Central memory CD8-positive, alpha-beta T cell (primary cell): ENCODE data around the gene PLP2.
"Not testable (repeated sequence)": the region's sequence is repeated elsewhere in the genome, so short reads cannot be mapped to it uniquely, and the experiment has no call there.

Experiments used
- ATAC-seq: fragments of 150-1000 bp; cut with Tn5 transposase; replicated peaks from 2 replicates; pipeline ENCODE4 v1.10.0; 2022; ENCODE audit warnings: mild to moderate bottlenecking, moderate FRiP score, moderate number of reproducible peaks; ENCODE audit not compliant: poor library complexity, severe bottlenecking; ENCODE audit errors: extremely low read depth
- DNase-seq, 2 donors: peaks; one replicate each; pipeline ENCODE4 v3.0.0; 2021; ENCODE audit warnings: low spot score in 2 of 2
- H3K27ac Mint-ChIP-seq: one replicate; pipeline ENCODE4 v1.8.0; 2022; ENCODE audit warnings: low read depth, mild to moderate bottlenecking, moderate library complexity, mixed read lengths
- H3K27me3 Mint-ChIP-seq: one replicate; pipeline ENCODE4 v1.8.0; 2022; ENCODE audit warnings: mixed read lengths
- H3K36me3 Mint-ChIP-seq: one replicate; pipeline ENCODE4 v1.8.0; 2022; ENCODE audit warnings: mild to moderate bottlenecking, moderate library complexity, mixed read lengths; ENCODE audit not compliant: insufficient read depth
- H3K4me1 Mint-ChIP-seq: one replicate; pipeline ENCODE4 v1.8.0; 2022; ENCODE audit warnings: mixed read lengths
- H3K4me3 Mint-ChIP-seq: one replicate; pipeline ENCODE4 v1.8.0; 2022; ENCODE audit warnings: mild to moderate bottlenecking, moderate library complexity, mixed read lengths
- H3K9me3 Mint-ChIP-seq: one replicate; pipeline ENCODE4 v1.8.0; 2022; ENCODE audit warnings: mixed read lengths

The PLP2 gene

GRCh38 chrX:49149291-49149690 is 22.4 kb upstream of the PLP2 start:
- H3K27ac Mint-ChIP-seq, H3K4me1 Mint-ChIP-seq, H3K9me3 Mint-ChIP-seq, ATAC-seq, H3K27me3 Mint-ChIP-seq, DNase-seq, H3K36me3 Mint-ChIP-seq, H3K4me3 Mint-ChIP-seq: not testable (repeated sequence)

GRCh38 chrX:49153467-49153866 is 18.2 kb upstream of the PLP2 start:
- peaks cover 17% of the 10 kb centered on the region for H3K4me1 Mint-ChIP-seq
- H3K27ac Mint-ChIP-seq: no peak overlapping the region
- no peak for ATAC-seq
- H3K9me3 Mint-ChIP-seq: no peaks in the 10 kb centered on the region
- H3K4me3 Mint-ChIP-seq: no peak overlapping the region
- DNase-seq: no peak
- no peaks in the 10 kb centered on the region for H3K27me3 Mint-ChIP-seq
- peaks cover 8% of the 10 kb centered on the region for H3K36me3 Mint-ChIP-seq

GRCh38 chrX:49155243-49155899 is 16.3 kb upstream of the PLP2 start:
- peak overlapping the region; percentile 93 for H3K4me3 Mint-ChIP-seq
- H3K36me3 Mint-ChIP-seq: peaks cover 8% of the 10 kb centered on the region
- H3K27ac Mint-ChIP-seq: peak overlapping the region; percentile 94
- H3K4me1 Mint-ChIP-seq: peaks cover 17% of the 10 kb centered on the region
- no peaks in the 10 kb centered on the region for H3K27me3 Mint-ChIP-seq
- H3K9me3 Mint-ChIP-seq: no peaks in the 10 kb centered on the region
- ATAC-seq (peak; percentile 16), DNase-seq (no peak)

GRCh38 chrX:49155900-49156837 is 15.5 kb upstream of the PLP2 start:
- ATAC-seq (peak; percentile 93), DNase-seq (peak; percentile 70 to 78)
- no peaks in the 10 kb centered on the region for H3K9me3 Mint-ChIP-seq
- H3K27me3 Mint-ChIP-seq: no peaks in the 10 kb centered on the region
- H3K36me3 Mint-ChIP-seq: peaks cover 8% of the 10 kb centered on the region
- H3K4me3 Mint-ChIP-seq: peak overlapping the region; percentile 93
- H3K4me1 Mint-ChIP-seq: peaks cover 17% of the 10 kb centered on the region
- H3K27ac Mint-ChIP-seq: peak overlapping the region; percentile 94

DNA sequence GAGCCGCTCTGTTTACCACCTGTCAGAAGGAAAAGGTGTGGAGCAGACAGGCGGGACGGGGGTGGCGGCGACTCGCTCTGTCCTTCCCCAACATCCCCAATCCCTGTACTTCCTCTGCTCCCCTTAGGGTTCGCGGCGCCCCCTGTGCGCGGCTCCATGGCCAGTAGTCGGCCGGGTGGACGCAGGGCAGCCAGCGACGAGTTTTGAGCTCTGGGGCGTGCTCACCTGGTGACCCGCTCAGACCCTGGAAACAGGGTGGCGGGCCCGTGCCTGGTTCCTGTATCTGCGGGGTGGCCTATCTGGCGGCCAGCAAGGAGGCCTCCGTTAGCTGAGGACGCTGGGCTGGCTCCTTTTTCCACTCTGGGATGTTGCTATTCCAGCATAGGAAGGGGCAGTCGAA is 14.5 kb upstream of the PLP2 start:
- no peak for ATAC-seq
- no peak overlapping the region for H3K27ac Mint-ChIP-seq
- H3K4me1 Mint-ChIP-seq: peaks cover 17% of the 10 kb centered on the region
- no peaks in the 10 kb centered on the region for H3K27me3 Mint-ChIP-seq
- DNase-seq: no peak
- no peaks in the 10 kb centered on the region for H3K9me3 Mint-ChIP-seq
- peaks cover 8% of the 10 kb centered on the region for H3K36me3 Mint-ChIP-seq
- no peak overlapping the region for H3K4me3 Mint-ChIP-seq

DNA sequence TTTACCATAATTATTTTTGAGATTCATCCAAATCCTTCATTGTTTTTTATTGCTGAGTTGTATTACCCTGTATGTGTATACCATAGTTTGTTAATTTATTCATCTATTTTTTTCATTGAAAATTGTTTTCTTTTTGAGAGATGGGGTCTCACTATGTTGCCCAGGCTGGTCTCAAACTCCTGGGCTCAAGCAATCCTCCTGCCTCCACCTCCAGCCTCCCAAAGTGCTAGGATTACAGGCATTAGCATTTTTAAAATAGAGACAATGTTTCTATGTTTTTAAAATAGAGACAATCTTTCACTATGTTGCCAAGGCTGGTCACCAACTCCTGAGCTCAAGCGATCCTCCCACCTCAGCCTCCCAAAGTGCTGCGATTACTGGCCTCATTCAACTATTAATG is 10.8 kb upstream of the PLP2 start:
- Mint-ChIP-seq H3K9me3 (no peaks in the 10 kb centered on the region), H3K27ac (no peak overlapping the region), H3K4me1 (peaks cover 20% of the 10 kb centered on the region), H3K4me3 (no peak overlapping the region), H3K36me3 (peaks cover 9% of the 10 kb centered on the region), H3K27me3 (no peaks in the 10 kb centered on the region)
- no peak for ATAC-seq
- no peak for DNase-seq

- no peaks in the 10 kb centered on the region for H3K27me3 Mint-ChIP-seq
- H3K9me3 Mint-ChIP-seq: no peaks in the 10 kb centered on the region
- no peak overlapping the region for H3K4me3 Mint-ChIP-seq
- DNase-seq (no peak), ATAC-seq (no peak)
- H3K36me3 Mint-ChIP-seq: peaks cover 3% of the 10 kb centered on the region
- H3K4me1 Mint-ChIP-seq: peaks cover 21% of the 10 kb centered on the region
- no peak overlapping the region for H3K27ac Mint-ChIP-seq
Measured at GRCh38 chrX:49161632-49162031, 10.1 kb upstream of the PLP2 start.

GRCh38 chrX:49162620-49163019 is 9.1 kb upstream of the PLP2 start, which contains the start of gene MAGIX:
Gene MAGIX, plus strand, starts transcription at chrX:49162758. Its CDS starts 132 bp downstream, at chrX:49162890.
- no peak for ATAC-seq
- H3K9me3 Mint-ChIP-seq: no peaks in the 10 kb centered on the region
- peaks cover 29% of the 10 kb centered on the region for H3K4me1 Mint-ChIP-seq
- H3K27ac Mint-ChIP-seq: peak within 1 kb of the TSS; percentile 91
- peak within 1 kb of the TSS; percentile 74 for H3K4me3 Mint-ChIP-seq
- H3K36me3 Mint-ChIP-seq: peaks cover 3% of the 10 kb centered on the region
- H3K27me3 Mint-ChIP-seq: no peaks in the 10 kb centered on the region
- no peak for DNase-seq

DNA sequence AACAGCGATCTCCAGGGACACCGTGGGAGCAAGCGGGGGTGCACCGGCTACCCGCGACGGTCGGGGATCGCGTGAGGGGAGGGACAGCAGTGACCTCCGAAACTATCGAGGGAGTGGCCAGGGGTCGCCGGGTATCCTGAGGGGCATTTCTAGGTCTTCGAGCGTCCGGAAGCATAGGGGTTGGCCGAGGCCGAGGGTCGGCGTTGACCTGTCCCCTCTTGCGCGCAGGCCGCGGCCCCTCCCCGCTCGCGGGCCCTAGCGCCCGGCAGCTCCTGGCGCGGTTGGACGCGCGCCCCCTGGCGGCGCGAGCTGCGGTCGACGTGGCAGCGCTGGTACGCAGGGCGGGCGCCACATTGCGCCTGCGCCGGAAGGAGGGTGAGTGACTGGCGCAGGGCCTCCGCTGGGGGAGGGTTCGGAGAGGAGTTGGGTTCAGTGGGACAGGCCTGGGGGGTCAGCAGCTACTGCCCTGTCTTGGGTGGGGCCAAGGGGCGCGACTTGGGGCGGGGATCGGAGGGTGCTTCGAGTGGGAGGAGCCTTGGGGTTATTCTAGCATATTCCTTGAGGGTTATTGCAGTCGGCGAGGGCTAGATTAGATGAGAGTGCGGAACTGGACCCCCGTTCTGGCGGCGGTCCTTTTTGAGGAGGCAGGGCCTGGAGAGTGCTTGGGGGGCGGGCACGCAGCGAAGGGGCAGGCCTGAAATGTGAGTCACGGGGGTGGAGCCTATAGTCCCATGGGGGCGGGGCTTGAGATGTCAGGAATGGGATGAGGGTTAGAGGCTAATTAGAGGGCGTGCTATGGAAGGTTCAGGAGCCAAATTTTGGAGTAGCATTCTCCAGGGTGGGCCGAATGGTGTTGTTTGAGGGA is 7.9 kb upstream of the PLP2 start:
- peaks cover 5% of the 10 kb centered on the region for H3K36me3 Mint-ChIP-seq
- peak overlapping the region; percentile 74 for H3K4me3 Mint-ChIP-seq
- peak; percentile 64 to 70 for DNase-seq
- peak; percentile 45 for ATAC-seq
- peak overlapping the region; percentile 91 for H3K27ac Mint-ChIP-seq
- peaks cover 30% of the 10 kb centered on the region for H3K4me1 Mint-ChIP-seq
- H3K27me3 Mint-ChIP-seq: no peaks in the 10 kb centered on the region
- no peaks in the 10 kb centered on the region for H3K9me3 Mint-ChIP-seq

GRCh38 chrX:49164589-49165360 is 6.9 kb upstream of the PLP2 start:
- DNase-seq (no peak), ATAC-seq (no peak)
- H3K27ac Mint-ChIP-seq: no peak overlapping the region
- H3K9me3 Mint-ChIP-seq: no peaks in the 10 kb centered on the region
- H3K36me3 Mint-ChIP-seq: peaks cover 5% of the 10 kb centered on the region
- peaks cover 30% of the 10 kb centered on the region for H3K4me1 Mint-ChIP-seq
- no peaks in the 10 kb centered on the region for H3K27me3 Mint-ChIP-seq
- H3K4me3 Mint-ChIP-seq: peak overlapping the region; percentile 84

DNA sequence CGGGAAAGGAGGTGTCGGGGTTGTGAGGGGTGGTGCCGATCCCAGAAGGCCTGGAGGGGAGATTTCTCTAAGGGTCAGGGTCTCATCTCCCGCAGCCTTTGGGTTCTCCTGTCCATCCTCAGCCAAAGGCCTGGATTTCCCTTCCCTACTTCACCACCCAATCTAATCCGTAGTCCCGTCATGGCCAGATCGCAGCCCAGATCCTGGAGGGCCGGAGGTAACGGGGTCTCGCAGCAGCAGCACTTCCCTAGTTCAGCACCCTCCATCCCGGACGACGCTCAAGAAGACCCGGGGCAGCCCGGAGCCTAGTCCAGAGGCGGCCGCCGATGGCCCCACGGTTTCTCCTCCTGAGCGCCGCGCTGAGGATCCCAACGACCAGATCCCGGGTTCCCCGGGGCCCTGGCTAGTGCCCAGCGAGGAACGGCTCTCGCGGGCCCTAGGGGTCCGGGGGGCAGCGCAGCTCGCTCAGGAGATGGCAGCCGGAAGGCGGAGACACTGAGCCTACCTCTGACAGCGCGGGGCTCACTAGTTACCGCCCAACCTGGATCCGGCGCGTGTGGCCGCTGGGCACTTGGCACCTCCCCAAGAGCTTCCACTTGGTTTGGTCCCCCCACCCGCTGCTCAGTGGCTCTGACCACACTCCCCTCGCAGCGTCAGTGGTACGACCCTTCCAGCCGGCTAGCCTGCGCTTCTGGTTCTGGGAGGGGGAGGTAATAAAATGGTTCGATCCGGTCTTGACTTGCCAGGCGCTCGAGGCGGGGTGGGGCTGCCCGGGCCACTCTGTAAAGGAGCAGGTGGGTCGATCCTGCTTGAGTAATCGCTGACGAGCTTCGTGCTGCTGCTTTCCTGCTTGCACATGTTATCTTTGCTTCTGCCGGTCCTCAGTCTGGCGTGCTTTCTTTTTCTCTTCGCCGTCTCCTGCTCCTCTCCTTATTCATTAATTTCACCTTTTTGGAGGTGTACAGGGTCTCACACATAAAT is 5.5 kb upstream of the PLP2 start:
- ATAC-seq (peak; percentile 73), DNase-seq (peak; percentile 47 to 70)
- Mint-ChIP-seq H3K4me3 (peak overlapping the region; percentile 84), H3K9me3 (no peaks in the 10 kb centered on the region), H3K27ac (peak overlapping the region; percentile 91), H3K4me1 (peaks cover 30% of the 10 kb centered on the region), H3K36me3 (peaks cover 5% of the 10 kb centered on the region), H3K27me3 (no peaks in the 10 kb centered on the region)
